T-helper 1 cell (primary cell): ENCODE measurements around the gene RAB3GAP1.

Source experiments
- DNase-seq, 5 donors: peaks; one replicate each; pipeline ENCODE4 v3.0.0-alpha.2; 2012 to 2020

Gene RAB3GAP1

GRCh38 chr2:135167273-135167672 lies 115.2 kb downstream of the RAB3GAP1 start:
- DNase-seq = no peak

GRCh38 chr2:135168204-135168856 lies 116.2 kb downstream of the RAB3GAP1 start:
- no peak for DNase-seq

DNA sequence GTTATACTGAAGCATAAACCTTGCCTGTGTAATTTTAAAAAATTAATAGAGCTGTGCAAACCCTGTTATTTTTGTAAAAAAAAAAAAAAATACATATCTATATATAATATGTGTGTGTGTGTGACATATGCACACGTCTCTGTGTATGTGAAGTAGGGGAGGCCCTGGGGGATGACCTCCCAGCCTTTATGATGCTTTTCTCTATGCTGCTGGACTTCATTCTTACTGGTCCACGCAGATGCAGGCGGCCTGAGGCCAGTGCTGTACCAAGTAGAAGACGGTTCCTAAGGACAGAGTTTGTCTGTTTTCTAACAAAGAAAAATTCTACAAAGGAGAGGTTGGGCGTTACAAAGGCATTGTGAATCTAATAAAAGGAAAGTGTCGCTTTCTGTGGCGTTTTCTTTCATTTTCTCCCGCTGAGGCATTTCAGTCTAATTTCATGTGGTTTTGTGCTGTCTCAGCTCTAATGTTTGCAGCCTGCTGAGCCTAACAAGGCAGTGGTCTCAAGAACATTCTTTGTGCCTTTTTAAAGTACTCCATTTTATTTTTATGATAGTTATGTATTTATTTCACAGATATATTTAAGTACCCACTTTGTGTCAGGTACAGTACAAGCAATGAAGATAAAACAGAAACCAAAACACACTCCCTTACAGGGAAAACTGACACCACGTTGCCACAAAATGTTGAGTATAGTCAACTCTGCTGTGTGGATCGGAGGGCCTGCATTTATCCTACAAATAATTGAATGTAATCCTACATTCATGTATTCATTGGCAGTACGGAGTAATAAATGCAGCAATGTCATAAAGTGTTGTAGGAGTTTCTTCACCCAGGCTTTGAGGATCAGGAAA lies 118.0 kb downstream of the RAB3GAP1 start:
- peak in 1 of 5 donors; percentile 37 for DNase-seq

DNA sequence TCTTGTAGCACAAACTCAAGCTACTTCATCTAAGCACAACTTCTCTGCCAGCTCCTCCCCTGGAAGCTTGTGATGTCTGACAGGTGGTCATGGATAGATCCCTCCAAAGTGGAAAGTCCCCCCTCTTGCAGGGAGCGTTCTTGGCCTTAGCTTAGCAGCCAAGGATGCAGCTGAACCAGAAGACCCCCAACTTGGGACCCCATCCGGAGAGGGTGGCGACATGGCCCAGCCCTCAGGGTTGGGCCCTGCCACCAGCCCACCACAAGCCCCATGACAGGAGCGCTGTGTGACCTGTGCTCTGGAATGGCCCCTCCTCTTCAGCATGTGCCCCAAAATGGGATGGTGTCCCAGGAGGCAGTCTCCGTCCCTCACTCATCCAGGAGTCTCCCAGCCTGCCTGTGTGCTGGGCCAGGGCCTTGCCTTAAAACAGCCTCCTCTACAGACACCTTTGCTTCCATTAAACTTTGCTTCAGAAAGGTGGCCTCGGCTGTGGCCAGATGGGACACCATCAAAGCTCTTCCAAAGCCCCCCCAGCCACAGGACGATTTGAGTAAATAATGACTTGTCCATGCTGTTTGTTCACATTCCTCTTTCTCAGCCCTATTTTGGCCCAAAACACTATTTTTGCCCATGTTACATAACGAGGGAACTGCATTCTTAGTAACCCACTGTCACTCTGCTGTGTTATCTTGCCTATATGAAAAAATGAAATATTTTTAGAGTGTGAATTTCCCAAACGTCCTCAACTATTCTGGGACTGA lies 122.1 kb downstream of the RAB3GAP1 start:
- DNase-seq = no peak

DNA sequence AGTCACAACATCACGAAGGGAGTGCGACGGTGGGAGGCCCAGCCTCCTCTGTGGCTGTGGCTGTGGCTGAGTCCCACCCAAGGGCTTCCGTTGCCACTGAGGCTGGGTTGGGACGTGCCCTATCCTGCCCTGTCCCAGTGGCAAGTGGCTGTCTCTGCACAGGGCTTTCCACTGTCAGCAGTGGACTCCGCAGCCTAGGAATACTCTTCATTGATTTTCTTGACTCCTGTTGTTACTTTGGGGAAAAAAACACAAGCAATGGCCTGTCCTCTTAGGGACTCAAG lies 122.7 kb downstream of the RAB3GAP1 start:
- DNase-seq = no peak

DNA sequence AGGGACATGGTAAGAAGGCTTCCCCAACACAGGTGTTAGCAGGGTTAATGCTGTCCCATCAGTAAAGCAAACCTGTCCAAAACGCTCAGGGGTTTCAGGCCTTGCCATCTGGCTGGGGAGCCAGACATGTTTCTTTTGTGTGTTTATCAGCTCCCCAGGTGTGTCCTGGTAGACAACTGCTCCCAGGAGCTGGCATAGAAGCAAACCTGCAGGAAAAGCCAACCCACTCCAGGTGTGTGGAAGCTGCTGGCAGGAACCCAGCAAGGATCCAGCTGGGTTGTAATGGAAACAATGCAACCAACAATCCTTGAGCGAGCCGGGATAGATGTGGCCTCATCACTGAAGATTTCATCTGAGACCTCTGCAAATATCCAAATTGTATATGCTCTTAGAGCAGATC lies 123.1 kb downstream of the RAB3GAP1 start:
- no peak for DNase-seq

DNA sequence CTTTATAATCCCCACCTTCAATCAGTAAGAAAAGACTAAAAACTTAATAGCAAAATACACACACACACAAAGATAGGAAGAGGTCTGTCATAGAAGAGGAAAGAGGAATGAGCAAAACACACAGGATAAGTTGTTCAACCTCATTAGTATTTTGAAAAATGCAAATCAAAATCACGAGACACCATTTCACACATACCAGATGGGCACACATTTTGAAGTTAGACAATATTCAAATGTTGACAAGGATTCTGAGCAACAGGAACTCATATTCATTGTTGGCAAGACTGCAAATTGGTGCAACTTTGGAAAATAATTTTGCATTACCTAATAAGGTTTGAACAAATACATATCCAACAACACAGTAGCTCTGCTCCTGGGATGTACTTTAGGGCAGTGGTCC lies 127.6 kb downstream of the RAB3GAP1 start:
- no peak for DNase-seq

DNA sequence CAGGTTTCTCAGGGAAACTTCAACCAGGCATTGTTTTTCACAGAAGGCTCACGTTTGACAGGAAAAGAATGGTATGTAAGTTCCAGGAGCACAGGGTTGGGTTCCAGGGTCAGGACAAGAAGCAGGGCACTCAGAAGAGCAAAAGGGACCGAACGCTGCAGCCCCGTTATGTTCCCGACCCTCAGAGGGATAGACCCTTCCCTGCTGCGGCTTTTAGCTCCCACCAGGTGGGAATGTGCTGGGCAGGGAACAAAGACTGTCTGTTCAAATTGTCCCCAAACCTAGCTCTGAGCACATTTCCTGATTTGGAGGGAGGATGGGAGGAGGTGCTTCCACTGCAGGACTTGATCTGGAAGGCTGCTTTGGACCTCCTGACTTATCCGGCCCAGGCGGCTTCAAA lies 130.1 kb downstream of the RAB3GAP1 start:
- DNase-seq = no peak

DNA sequence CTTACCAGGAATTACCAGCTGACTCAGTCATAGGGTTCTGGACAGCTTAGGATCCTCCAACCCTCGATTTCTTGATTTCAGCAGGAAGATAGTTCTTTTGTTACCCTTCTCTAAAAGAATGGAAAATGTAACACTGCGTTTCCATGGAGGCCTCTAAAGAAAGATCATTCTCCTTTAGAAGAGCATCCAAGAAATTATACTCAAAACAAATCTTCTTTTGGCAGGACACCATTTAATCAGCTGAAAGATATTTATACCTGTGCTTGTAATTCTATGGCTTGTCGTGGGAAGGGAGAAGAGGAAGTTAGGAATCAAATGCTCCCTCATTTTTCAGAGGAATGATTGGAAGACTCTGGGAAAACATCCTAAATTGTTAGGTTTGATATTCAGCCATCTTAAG lies 130.5 kb downstream of the RAB3GAP1 start:
- no peak for DNase-seq

DNA sequence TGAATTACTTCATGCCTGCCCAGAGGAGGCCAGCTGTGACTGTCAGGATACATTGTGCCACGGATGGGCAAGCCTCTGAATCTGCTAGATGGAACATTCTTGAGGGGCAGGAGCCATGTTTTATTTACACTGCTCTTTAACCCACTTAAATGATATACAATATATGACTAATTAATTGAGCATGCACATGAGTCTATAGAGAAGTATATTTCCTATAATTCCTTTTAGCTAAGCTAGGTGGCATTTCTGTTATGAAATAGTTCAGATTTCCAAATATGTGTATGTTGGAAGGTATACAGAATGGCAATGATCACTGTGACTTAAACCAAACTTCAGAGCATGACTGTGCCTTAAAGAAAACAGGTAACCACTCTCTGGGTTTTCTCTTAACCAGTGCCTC lies 131.7 kb downstream of the RAB3GAP1 start:
- DNase-seq = no peak

DNA sequence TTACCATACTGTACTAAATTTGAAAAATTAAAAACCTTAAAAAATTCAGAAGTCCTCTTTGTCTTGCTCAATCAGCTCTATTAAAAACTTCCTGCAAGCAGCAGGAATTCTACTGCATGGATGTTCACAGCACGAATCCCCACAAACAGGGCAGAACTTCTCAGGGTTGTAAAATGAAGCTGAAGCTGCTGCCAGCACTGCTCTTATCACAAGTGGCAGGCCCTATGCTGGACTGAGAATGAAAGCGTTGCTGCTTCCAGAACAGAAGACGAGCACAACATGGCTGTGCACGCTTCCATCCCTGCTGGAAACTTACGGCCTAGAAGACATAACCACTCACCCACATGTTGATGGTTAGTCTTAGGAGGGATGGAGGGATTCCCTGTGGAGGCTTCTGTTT lies 134.0 kb downstream of the RAB3GAP1 start:
- DNase-seq = no peak

- no peak for DNase-seq
Observed at GRCh38 chr2:135187270-135187669, 135.2 kb downstream of the RAB3GAP1 start.

- DNase-seq = no peak
Observed at GRCh38 chr2:135189148-135189547, 137.1 kb downstream of the RAB3GAP1 start.

DNA sequence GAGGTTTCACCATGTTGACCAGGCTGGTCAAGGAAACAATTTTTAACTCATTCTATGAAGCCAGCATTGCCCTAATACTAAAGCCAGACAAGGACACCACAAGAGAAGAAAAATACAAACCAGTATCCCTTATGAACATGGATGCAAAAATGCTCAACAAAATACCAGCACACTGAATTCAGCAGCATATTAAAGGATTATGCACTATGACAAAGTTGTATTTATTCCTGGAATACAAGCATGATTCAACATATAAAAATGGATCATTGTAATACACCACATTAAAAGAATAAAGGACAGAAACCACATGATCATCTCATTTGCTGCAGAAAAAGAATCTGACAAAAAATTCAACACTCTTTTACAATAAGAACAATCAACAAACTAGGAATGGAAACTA lies 138.7 kb downstream of the RAB3GAP1 start:
- no peak for DNase-seq

DNA sequence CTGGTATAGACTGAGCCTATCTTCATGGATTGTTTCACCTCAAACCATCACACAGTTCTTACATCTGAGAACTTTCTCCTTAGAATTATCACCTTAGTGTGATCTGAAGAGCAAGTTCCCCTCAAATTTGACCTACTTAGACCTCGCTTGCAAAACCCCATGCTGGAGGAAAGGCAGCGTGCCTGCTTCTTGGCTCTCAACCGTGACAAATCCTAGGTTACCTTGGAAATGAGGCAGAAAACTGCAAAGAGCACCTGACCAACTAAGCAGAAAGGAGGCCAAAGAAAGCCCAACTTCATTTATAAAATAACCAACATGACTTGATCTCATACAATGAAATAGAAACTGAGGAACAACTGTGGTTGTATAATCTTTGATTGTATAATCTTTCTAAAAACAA lies 146.4 kb downstream of the RAB3GAP1 start:
- DNase-seq = no peak

DNA sequence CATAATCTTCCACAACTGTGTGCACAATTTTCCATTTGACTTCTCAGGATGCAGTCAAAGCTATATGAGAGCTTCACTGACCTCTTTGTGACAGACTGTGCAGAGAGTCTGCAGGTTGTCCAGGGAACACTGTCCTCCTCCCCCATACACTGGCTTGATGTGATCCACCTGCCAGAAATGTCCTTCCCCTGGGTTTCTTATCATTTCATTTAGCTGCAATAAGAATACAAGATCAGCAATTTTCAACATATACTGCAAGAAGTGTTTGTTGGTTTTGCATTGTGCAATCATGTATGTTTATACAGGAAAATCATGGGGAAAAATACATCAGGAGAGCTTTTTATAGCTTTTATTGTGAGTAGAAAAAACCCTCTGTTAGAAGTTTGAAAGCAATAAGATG lies 150.7 kb downstream of the RAB3GAP1 start:
- no peak for DNase-seq

DNA sequence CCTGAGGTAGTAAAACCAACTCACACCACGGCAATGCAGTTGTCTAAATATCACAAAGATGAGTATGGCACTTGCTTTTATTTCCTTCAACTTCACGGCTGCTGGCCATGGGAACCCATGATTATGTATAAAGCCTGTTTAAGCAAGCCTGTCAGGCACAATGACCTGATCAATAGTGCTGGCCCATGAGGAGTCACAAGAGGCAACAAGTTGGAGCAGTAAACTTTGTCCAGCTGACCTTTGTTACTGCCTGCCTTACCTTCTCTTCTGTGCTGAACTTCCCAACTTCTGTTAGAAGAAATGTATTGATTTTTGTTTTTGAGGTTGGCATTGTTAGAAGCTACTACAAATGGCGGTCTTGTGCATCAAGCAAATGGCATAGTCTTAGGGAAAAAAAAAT lies 151.9 kb downstream of the RAB3GAP1 start:
- no peak for DNase-seq

DNA sequence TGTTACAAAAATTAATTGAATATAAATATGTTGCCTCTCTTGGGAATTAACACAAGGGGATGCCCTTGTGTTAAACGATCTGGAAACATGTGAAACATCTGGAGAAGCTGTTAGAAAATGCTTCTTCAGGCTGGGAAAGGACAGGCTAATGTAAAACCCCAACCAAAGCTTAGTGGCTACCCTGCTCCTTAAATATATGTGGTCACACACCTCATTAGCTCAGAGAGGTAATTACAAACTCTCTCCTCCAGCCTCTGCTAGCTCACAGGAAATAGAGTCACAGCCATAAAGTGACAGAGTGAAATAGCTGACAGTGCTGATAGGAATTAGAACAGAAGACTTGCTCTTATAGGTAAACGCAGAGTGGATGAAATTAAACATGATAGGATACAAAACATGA lies 155.9 kb downstream of the RAB3GAP1 start:
- DNase-seq = no peak

DNA sequence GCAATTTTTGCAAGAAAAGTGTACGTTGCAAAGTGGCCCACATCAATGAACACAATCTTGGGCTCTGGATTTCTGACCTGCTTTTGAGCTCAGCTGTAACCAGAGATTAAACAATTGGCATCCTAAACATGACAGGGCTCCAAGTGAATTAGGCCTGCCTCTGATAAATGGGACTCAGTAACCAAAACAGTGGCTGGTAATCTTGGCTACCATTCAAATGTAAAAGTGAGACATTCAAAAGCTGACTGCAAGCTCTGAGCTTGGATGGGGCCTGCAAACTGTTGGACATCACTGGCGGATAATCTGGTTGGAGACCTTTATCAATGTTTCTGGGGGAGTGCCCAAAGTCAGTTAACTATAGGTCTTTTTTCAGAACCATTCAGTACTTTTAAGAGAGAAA lies 160.7 kb downstream of the RAB3GAP1 start:
- DNase-seq = no peak

- no peak for DNase-seq
Observed at GRCh38 chr2:135218426-135218825, 166.3 kb downstream of the RAB3GAP1 start.

DNA sequence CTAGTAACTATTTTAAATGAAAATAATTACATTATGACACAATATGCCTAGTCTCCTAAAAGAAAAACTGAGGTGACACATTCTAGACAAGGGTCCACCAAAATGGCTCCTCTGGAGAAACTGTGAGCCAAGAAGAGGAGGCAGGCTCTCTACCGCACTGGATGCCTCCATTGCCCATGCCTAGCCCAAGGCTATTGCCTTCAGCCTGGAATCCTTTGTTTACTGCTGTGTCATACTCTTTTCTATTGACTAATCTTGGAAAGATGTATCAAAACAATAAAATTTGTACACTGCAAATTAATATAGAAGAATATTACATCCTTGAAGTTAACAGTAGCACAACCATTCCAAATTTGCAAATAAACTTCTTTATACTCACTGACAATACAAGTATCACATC lies 167.1 kb downstream of the RAB3GAP1 start:
- DNase-seq = no peak
